Tracheal epithelial cell (primary cell): ENCODE measurements around the gene RITA1. TPM values are rescaled to one million over a fixed set of nuclear protein-coding genes. Genes with fewer than 3 reads are reported as not detected.

ENCODE experiments used
- total RNA-seq: library from RNA; depleted of rRNA; stranded (reverse); fragments of >200 nt; gene quantifications from 2 replicates; pipeline ENCODE4 v1.2.1, GENCODE V29; 2014

Gene RITA1, protein sequence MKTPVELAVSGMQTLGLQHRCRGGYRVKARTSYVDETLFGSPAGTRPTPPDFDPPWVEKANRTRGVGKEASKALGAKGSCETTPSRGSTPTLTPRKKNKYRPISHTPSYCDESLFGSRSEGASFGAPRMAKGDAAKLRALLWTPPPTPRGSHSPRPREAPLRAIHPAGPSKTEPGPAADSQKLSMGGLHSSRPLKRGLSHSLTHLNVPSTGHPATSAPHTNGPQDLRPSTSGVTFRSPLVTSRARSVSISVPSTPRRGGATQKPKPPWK
- 25.4 and 28.9 TPM in 2 replicates for total RNA-seq

GRCh38 chr12:113185180-113186032 lies at the start of gene RITA1, which contains the start of gene DDX54:
TSS of gene RITA1 (plus strand) at chr12:113185721. CDS start at chr12:113186747, 1,026 bp downstream.
TSS of gene DDX54 (minus strand) at chr12:113185478. CDS start at chr12:113185451, 27 bp downstream.

DNA sequence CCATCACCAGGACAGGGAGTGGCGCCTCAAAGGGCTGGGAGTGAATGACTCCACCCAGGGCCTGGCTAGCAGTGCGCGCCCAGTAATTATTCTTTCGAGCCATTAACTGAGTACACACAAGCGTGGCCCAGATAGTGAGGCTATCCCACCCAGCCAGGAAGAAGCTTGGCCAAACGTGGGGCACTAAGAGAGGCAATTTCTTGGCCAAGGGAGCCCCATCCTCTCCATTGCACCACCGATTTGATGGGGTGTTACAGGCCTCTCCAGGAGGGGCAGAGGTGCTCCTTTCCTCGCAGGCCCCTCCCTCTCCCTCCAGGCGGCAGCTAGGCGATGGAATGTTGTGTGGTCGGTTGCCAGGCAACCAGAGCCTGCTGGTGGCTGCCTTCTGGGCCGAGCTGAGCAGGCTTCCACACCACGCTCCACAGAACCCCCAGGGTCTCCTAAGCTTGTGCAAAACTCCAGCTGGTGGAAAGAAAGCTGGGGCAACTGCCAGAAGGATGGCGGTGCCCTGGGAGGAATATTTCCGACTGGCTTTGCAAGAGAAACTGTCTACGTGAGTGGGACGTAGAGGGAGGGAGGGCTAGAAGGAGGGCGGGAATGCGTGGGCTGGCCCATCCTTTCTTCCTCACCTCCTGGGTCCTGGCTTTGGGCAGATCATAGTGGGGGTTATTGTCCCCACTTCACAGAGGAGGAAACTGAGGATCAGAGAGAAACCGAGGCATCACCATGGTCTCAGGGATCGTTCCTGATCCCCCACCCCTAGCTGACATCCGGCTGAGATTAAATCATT lies 36.0 kb upstream of the RITA1 start, which contains the start of gene CFAP73:
Gene CFAP73, plus strand, starts transcription at position 364 of the 790 bp plus-strand sequence. Its CDS starts 134 bp downstream, at position 498.

GRCh38 chr12:113221181-113221996 lies 35.9 kb downstream of the RITA1 start, which contains the start of gene TPCN1:
TSS of gene TPCN1 (plus strand) at chr12:113221464. CDS start at chr12:113226853, 5,389 bp downstream.

Other genes starting within 250 kb of the RITA1 start
- 7.2 and 11.1 TPM in 2 replicates for gene OAS3, start 247.2 kb upstream of the RITA1 start, total RNA-seq
- 1.9 TPM in 2 replicates for gene OAS2, start 207.2 kb upstream of the RITA1 start, total RNA-seq
- gene DTX1, start 129.0 kb upstream of the RITA1 start, total RNA-seq, result not detected in 2 replicates
- 0.64 and 3.9 TPM in 2 replicates for gene RASAL1, start 50.0 kb upstream of the RITA1 start, total RNA-seq
- gene CFAP73, start 36.0 kb upstream of the RITA1 start, total RNA-seq, result not detected in 2 replicates
- gene DDX54, start 243 bp upstream of the RITA1 start, total RNA-seq, result 42.0 and 47.7 TPM in 2 replicates
- 11.5 and 13.3 TPM in 2 replicates for gene TPCN1, start 35.7 kb downstream of the RITA1 start, total RNA-seq
- gene SLC8B1, start 149.4 kb downstream of the RITA1 start, total RNA-seq, result 16.6 and 22.4 TPM in 2 replicates
- gene PLBD2, start 172.9 kb downstream of the RITA1 start, total RNA-seq, result 21.1 and 25.8 TPM in 2 replicates
- not detected in 2 replicates for gene SDS, start 218.2 kb downstream of the RITA1 start, total RNA-seq
- 2.8 and 4.8 TPM in 2 replicates for gene SDSL, start 236.7 kb downstream of the RITA1 start, total RNA-seq